Mesodermal cell (in vitro differentiated cells): ENCODE measurements around the gene TOM1L2.

Experiments
- H3K27ac ChIP-seq: 2 replicates; pipeline ENCODE4 v1.7.0; 2013; ENCODE audit warnings: mild to moderate bottlenecking, low read depth, low read length, moderate library complexity; ENCODE audit not compliant: severe bottlenecking
- H3K36me3 ChIP-seq: 2 replicates; pipeline ENCODE4 v1.7.1; 2013; ENCODE audit warnings: mild to moderate bottlenecking, low read length, moderate library complexity; ENCODE audit not compliant: control insufficient read depth, insufficient read depth
- H3K4me1 ChIP-seq: one replicate; pipeline ENCODE4 v1.7.1; 2013; ENCODE audit warnings: mild to moderate bottlenecking, low read length; ENCODE audit not compliant: insufficient read depth, control insufficient read depth, poor library complexity, severe bottlenecking
- H3K4me3 ChIP-seq: 2 replicates; pipeline ENCODE4 v1.7.0; 2013; ENCODE audit warnings: low read length, control low read depth, mild to moderate bottlenecking; ENCODE audit not compliant: insufficient read depth, poor library complexity, severe bottlenecking; ENCODE audit errors: extremely low read depth
- H3K9me3 ChIP-seq: 2 replicates; pipeline ENCODE4 v1.7.1; 2013; ENCODE audit warnings: mild to moderate bottlenecking, low read length, moderate library complexity; ENCODE audit not compliant: control insufficient read depth
- WGBS, 2 experiments: methylation state at CpG; one replicate each; pipeline ENCODE4 v1.1.5; 2013; ENCODE audit warnings: missing lambda C conversion rate in 2 of 2; ENCODE audit not compliant: insufficient coverage in 2 of 2; 5-methylcytosine and 5-hydroxymethylcytosine counted together

The TOM1L2 gene

DNA sequence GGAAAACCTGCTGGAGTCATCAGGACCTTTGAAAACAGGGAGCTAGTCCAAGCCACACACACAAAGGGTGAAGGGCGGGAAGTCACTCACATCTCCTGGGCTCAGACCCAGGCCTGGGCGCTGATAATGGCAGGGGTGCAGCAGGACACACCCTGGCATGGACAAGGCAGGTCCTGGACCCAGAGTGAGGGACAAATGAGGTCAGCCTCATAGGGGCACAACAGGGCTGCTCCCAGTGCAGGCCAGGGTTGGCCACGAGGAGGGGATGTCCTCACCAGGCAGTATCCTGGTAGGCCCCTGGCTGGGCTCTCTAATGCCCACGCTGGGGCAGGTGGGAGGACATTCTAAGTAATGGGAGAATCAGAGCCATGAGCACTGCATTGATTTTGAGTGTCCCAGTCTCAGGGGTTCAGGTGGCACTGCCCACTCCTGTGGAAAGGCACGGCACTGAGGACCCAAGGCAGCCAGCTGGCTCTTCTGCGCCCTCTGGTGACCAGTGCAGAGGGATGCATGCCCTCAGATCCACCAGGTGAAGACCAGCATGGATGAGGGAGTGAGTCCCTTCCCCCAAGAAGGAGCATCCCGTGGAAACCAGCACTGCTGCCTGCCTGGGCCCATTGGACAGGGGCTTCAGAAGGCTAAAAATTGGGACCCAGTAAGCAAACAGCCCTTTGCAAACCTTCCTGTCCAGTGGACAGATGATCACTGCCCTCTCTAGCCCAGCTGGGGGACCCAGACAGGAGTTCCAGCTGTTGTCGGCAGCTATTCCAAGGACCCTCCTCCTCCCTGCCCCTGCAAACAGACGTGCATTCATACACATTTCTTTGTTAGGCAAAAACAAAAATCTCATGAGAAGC is 112.1 kb downstream of the TOM1L2 start:
- 52 to 53% methylated on average over 4 to 8 of the region's 9 CpGs for WGBS, 2 experiments
- no peaks in the 10 kb centered on the region for H3K36me3 ChIP-seq
- H3K27ac ChIP-seq, result no peak overlapping the region
- no peak overlapping the region for H3K4me3 ChIP-seq
- H3K9me3 ChIP-seq, result no peaks in the 10 kb centered on the region
- H3K4me1 ChIP-seq, result no peaks in the 10 kb centered on the region

DNA sequence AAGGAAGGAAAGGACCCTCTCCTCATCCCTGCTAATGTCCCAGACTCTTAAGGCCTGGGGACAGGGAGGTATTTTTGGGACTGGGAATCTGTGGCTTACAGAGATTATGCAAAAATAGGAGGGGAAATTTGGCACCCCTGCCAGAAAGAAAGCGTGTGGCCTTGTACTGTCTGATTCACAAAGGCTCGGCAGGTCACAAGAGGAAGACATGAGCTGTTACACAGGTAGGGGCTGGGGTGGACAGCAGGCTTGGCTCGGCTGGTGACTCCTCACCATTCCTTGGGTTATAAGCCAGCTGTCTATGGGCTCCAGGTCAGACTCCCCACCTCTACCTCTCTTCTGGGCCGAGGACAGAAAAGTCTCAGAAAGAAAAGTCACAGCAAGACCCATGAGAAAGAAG is 114.7 kb downstream of the TOM1L2 start:
- Histone ChIP-seq H3K27ac (no peak overlapping the region), H3K4me1 (no peaks in the 10 kb centered on the region), H3K9me3 (no peaks in the 10 kb centered on the region), H3K4me3 (no peak overlapping the region), H3K36me3 (no peaks in the 10 kb centered on the region)
- WGBS, 2 experiments, result 70 to 93% methylated on average over 3 of the region's 4 CpGs

DNA sequence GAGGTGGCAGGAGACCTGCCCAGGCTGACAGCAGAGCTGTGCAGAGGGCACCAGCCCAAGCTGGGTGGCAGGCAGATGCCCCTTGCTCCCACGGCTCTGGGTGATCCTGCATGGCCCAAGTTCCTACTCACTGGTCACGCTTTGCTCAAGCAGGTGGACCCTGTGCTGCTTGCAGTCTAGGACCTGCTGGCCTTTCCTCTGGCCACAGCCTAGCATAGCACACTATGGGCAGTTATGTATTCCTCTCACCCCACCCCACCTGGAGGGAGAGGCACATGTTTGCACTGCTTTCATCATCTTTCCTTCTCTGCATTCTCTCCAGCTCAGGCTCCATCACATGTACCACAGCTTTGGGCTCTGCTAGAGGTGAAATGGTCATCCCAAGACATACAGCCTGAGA is 115.8 kb downstream of the TOM1L2 start:
- H3K9me3 ChIP-seq, result no peaks in the 10 kb centered on the region
- no peaks in the 10 kb centered on the region for H3K4me1 ChIP-seq
- no peak overlapping the region for H3K4me3 ChIP-seq
- no peak overlapping the region for H3K27ac ChIP-seq
- H3K36me3 ChIP-seq, result no peaks in the 10 kb centered on the region
- 88 to 95% methylated on average over 2 of the region's 2 CpGs for WGBS, 2 experiments

DNA sequence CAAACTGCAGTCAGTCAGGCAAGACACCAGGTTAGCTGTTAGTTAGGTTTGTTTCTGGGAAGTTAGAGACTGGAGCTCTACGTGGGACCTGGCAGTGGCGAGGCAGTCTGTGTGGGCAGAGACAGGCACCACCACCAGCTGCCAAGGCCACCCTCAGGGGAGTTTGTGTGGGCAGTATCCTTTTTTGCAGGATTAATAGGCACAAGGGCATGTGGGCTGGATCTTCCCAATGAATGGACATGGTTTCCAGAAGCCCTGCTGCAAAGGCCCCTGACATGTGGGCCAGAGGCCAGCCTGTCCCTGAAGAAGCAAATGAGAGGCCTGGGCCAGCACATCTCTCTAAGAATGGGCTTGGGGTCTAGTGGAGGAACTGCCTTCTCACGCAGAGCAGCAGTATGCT is 116.2 kb downstream of the TOM1L2 start:
- H3K27ac ChIP-seq, result no peak overlapping the region
- WGBS, 2 experiments, result 78 to 93% methylated on average over 1 to 3 of the region's 3 CpGs
- H3K36me3 ChIP-seq, result no peaks in the 10 kb centered on the region
- H3K4me1 ChIP-seq, result no peaks in the 10 kb centered on the region
- no peak overlapping the region for H3K4me3 ChIP-seq
- H3K9me3 ChIP-seq, result no peaks in the 10 kb centered on the region

DNA sequence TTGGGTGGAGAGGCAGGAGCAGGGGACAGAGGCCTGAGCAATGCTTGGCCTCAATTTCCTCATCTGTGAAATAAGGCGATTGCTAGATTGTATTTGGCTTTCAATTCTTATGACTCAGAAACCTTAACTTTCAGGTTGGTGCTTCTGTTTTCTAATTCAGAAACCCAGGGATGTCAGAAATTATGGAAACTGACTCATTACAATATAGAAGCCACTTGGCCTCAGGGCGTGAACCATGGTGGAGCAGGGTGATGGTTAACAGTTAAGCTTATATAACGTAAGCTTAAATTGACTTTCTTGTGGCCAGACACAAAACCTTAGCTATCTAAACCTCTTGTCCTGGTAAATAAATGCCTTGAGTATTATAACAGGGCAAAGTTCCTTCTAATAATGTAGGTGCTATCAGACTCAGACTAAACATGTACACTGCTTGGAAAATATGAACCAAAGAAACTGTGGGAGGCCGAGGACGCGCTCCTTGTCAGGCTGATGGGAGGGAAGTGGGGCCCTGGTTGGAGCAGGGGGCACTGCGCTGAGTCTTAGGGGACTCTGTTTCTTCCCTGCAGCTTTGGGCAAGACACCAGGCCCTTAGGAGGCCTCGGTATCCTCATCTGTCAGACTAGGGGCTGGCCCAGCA is 118.3 kb downstream of the TOM1L2 start:
- no peak overlapping the region for H3K4me3 ChIP-seq
- no peak overlapping the region for H3K27ac ChIP-seq
- H3K36me3 ChIP-seq, result no peaks in the 10 kb centered on the region
- peaks cover 5% of the 10 kb centered on the region for H3K4me1 ChIP-seq
- 93 to 100% methylated on average over 1 to 3 of the region's 8 CpGs for WGBS, 2 experiments
- no peaks in the 10 kb centered on the region for H3K9me3 ChIP-seq

DNA sequence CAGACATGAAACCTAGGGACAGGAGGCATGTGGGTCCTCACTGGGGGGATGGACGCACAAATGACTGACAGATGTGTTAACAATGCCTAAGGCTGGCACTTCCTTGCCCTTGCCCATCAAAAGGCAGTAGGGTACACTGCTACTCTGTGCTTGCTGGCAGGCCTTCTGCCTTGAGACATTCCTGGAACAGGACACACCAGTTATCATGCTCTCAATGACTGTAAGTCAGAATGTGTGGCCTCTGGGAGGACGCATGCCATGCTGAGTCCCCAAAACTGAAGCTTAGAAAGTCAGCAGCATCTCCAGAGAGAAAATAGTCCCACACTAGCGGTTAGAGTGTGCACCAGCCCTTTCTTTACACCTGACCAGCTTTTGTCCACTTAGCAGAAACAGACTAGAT is 119.3 kb downstream of the TOM1L2 start:
- 94 to 100% methylated on average over 3 of the region's 3 CpGs for WGBS, 2 experiments
- Histone ChIP-seq H3K27ac (no peak overlapping the region), H3K9me3 (no peaks in the 10 kb centered on the region), H3K4me1 (peaks cover 10% of the 10 kb centered on the region), H3K36me3 (no peaks in the 10 kb centered on the region), H3K4me3 (no peak overlapping the region)

DNA sequence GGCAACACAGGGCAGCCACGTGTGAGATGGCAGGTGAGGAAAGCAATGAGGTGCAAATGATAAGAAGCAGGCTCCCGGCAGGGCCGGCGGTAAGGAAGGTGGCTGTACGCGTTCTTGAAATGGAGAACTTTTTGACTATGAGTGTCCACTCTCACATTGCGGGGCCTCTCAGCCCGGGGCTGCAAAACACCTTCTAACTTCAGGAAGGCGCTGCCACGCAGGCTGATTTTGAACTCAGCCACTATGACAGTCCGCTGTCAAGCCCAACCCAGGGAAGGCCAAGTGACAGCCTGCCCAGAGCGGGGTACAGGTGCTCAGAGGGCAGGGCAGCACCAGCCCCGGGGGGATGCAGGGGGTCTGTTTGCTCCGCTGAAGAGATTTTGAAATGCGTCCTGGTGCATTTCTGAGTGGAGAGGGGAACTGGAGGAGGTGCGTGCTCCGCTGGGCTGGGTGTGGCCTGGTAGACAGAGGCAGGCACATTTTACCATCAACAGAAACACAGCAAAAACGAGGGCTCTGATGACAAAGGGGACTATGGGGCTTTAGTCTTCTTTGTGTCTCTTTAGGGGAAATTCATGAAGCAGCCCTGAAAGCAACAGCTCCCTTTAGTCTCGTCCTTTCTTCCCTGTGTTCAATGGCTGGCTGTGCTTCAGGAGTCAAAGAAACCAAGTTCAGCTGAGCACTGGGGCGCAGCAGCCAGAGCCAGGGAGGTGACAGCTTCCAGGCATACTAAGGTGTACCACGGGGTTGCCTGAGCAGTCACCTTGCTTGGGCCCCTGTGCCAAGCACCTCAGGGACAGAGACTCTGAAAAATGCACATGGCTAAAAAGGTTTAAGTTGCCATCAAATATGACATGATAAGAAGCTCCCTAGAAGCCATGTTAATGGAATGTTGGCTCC is 120.8 kb downstream of the TOM1L2 start:
- no peaks in the 10 kb centered on the region for H3K9me3 ChIP-seq
- no peaks in the 10 kb centered on the region for H3K36me3 ChIP-seq
- no peak overlapping the region for H3K27ac ChIP-seq
- peaks cover 10% of the 10 kb centered on the region for H3K4me1 ChIP-seq
- no peak overlapping the region for H3K4me3 ChIP-seq
- WGBS, 2 experiments, result 85 to 89% methylated on average over 16 to 18 of the region's 21 CpGs

DNA sequence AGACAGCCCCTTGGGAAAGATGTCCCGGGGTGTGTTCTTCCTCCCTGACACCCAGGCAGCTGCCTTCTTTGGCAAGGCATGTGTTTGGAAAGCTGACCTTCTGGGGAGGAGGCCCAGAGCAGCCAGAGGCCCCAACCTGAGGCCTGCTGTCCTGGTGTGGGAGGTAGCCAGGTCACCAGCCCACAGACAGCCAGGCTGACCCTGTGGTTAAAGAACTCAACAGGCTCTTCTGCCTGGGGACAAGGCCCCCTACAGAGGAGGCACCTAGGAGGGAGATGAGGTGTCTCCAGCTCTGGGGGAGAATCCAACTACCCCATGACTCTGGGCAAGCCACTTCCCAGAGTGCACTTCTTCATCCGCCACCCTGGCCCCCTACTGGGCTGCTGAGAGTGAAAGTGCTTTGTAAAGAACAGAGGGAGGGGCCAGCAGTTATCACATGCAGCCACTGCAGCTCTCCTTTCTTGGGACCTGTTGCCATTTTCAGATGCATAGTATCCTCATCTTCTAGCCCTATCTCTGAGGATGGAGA is 122.3 kb downstream of the TOM1L2 start:
- H3K4me1 ChIP-seq, result peaks cover 10% of the 10 kb centered on the region
- 100% methylated on average over 1 of the region's 2 CpGs; no CpG with 5 or more reads in 1 of the 2 experiments for WGBS, 2 experiments
- H3K36me3 ChIP-seq, result no peaks in the 10 kb centered on the region
- H3K4me3 ChIP-seq, result no peak overlapping the region
- no peak overlapping the region for H3K27ac ChIP-seq
- no peaks in the 10 kb centered on the region for H3K9me3 ChIP-seq

DNA sequence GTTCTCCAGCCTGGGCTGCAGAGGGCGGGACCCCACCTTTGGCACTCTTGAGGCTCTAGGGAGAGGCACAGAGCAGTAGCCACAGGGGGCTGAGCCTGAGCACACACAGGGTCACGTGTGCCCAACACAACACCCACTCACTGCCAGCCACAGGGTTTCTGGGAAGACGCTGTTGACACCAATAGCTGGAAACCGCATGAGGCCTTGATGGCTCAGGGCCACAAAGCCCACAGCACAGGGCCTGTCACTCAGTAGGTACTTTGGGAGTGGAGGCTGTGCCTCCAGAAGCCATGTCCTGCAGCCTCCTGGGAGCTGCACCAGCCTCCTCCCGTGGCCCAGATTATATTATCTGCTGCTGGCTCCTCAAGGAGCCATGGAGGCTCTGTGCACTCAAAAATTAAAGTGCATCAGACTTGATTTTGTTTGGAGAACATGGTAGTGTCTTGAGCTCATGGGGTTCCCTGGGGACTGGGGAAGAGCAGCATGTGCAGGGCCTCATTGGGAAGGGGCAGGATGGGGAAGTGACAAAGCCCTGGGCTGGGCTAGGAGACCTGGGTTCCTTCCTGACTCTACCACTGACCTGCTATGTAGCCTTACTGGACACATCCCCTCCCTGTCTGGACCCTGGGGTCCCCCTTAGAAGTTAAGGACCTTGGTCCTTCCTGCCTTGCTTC is 122.9 kb downstream of the TOM1L2 start:
- Histone ChIP-seq H3K27ac (no peak overlapping the region), H3K4me1 (peaks cover 10% of the 10 kb centered on the region), H3K9me3 (no peaks in the 10 kb centered on the region), H3K36me3 (no peaks in the 10 kb centered on the region), H3K4me3 (no peak overlapping the region)
- WGBS, 2 experiments, result 89 to 90% methylated on average over 4 of the region's 5 CpGs
